ENCODE data around the gene MIEF2. TPM values are rescaled to one million over a fixed set of nuclear protein-coding genes. Genes with fewer than 3 reads are reported as not detected.

MIEF2 gene
- total RNA-seq, 1 donor from 2014 or later: 21.1 TPM

GRCh38 chr17:18237461-18237860, 23.0 kb upstream of the MIEF2 start:
- H3K36me3 ChIP-seq (ENCODE audit: control insufficient read depth, insufficient read depth, low read length): peaks cover 36% of the 10 kb centered on the region
- H3K4me3 ChIP-seq (ENCODE audit: low read depth, low read length): no peak overlapping the region
- no peak for DNase-seq (ENCODE audit: low read depth)
- no peak for TF ChIP-seq CTCF (IDR thresholded peaks at IDR 0.05; ENCODE audit: insufficient read depth, low read length, severe bottlenecking)
- no peaks in the 10 kb centered on the region for H3K27me3 ChIP-seq (ENCODE audit: control insufficient read depth, insufficient read depth, low read length)
- FAIRE-seq: no peak

GRCh38 chr17:18238299-18238698, 22.2 kb upstream of the MIEF2 start:
- no peak for TF ChIP-seq CTCF (IDR thresholded peaks at IDR 0.05; ENCODE audit: insufficient read depth, low read length, severe bottlenecking)
- Histone ChIP-seq H3K27me3 (ENCODE audit: control insufficient read depth, insufficient read depth, low read length) (no peaks in the 10 kb centered on the region), H3K4me3 (ENCODE audit: low read depth, low read length) (no peak overlapping the region), H3K36me3 (ENCODE audit: control insufficient read depth, insufficient read depth, low read length) (peaks cover 32% of the 10 kb centered on the region)
- FAIRE-seq: no peak
- DNase-seq (ENCODE audit: low read depth): no peak

GRCh38 chr17:18240449-18240848, 20.0 kb upstream of the MIEF2 start:
- Histone ChIP-seq H3K36me3 (ENCODE audit: control insufficient read depth, insufficient read depth, low read length) (peaks cover 33% of the 10 kb centered on the region), H3K27me3 (ENCODE audit: control insufficient read depth, insufficient read depth, low read length) (no peaks in the 10 kb centered on the region), H3K4me3 (ENCODE audit: low read depth, low read length) (no peak overlapping the region)
- no peak for DNase-seq (ENCODE audit: low read depth)
- TF ChIP-seq CTCF (IDR thresholded peaks at IDR 0.05; ENCODE audit: insufficient read depth, low read length, severe bottlenecking): no peak
- FAIRE-seq: no peak

- H3K36me3 ChIP-seq (ENCODE audit: control insufficient read depth, insufficient read depth, low read length): peaks cover 41% of the 10 kb centered on the region
- DNase-seq (ENCODE audit: low read depth) (no peak), FAIRE-seq (no peak)
- no peaks in the 10 kb centered on the region for H3K27me3 ChIP-seq (ENCODE audit: control insufficient read depth, insufficient read depth, low read length)
- no peak overlapping the region for H3K4me3 ChIP-seq (ENCODE audit: low read depth, low read length)
- TF ChIP-seq CTCF (IDR thresholded peaks at IDR 0.05; ENCODE audit: insufficient read depth, low read length, severe bottlenecking): no peak
These were observed 19.1 kb upstream of the MIEF2 start for GRCh38 chr17:18241229-18241871.

GRCh38 chr17:18245038-18245776, 15.3 kb upstream of the MIEF2 start:
- no peak for TF ChIP-seq CTCF (IDR thresholded peaks at IDR 0.05; ENCODE audit: insufficient read depth, low read length, severe bottlenecking)
- DNase-seq (ENCODE audit: low read depth) (no peak), FAIRE-seq (no peak)
- H3K27me3 ChIP-seq (ENCODE audit: control insufficient read depth, insufficient read depth, low read length): no peaks in the 10 kb centered on the region
- H3K4me3 ChIP-seq (ENCODE audit: low read depth, low read length): no peak overlapping the region
- peaks cover 37% of the 10 kb centered on the region for H3K36me3 ChIP-seq (ENCODE audit: control insufficient read depth, insufficient read depth, low read length)
